Endodermal cell (in vitro differentiated cells): Measurements from ENCODE around the gene RTP2. TPM values are rescaled to one million over a fixed set of nuclear protein-coding genes. Genes with fewer than 3 reads are reported as not detected.

ENCODE experiments used
- DNase-seq: peaks from one replicate; pipeline ENCODE4 v3.0.0-alpha.2; 2017
- H3K27ac ChIP-seq: 2 replicates; pipeline ENCODE4 v1.5.1; 2013; ENCODE audit warnings: mild to moderate bottlenecking, low read depth, low read length, moderate library complexity
- H3K27me3 ChIP-seq: 2 replicates; pipeline ENCODE4 v1.6.1; 2013; ENCODE audit warnings: mild to moderate bottlenecking, low read length, moderate library complexity; ENCODE audit not compliant: insufficient read depth, control insufficient read depth, poor library complexity, severe bottlenecking
- H3K36me3 ChIP-seq: 2 replicates; pipeline ENCODE4 v1.7.0; 2013; ENCODE audit warnings: mild to moderate bottlenecking, low read length, moderate library complexity; ENCODE audit not compliant: control insufficient read depth, insufficient read depth
- H3K4me1 ChIP-seq: one replicate; pipeline ENCODE4 v1.7.0; 2013; ENCODE audit warnings: low read length; ENCODE audit not compliant: control insufficient read depth, insufficient read depth
- H3K4me3 ChIP-seq: 2 replicates; pipeline ENCODE4 v1.5.1; 2013; ENCODE audit warnings: mild to moderate bottlenecking, low read length, moderate library complexity
- H3K9ac ChIP-seq: 2 replicates; pipeline ENCODE4 v1.6.1; 2013; ENCODE audit warnings: mild to moderate bottlenecking, low read length, moderate library complexity; ENCODE audit not compliant: poor library complexity, severe bottlenecking; ENCODE audit errors: extremely low read depth
- H3K9me3 ChIP-seq: 2 replicates; pipeline ENCODE4 v1.6.1; 2013; ENCODE audit warnings: mild to moderate bottlenecking, low read length, moderate library complexity; ENCODE audit not compliant: control insufficient read depth
- H3K27ac Mint-ChIP-seq: 2 replicates; pipeline ENCODE4 v1.8.0; 2020; ENCODE audit warnings: mixed read lengths
- H3K27me3 Mint-ChIP-seq: 2 replicates; pipeline ENCODE4 v1.8.0; 2021; ENCODE audit warnings: mild to moderate bottlenecking, mixed read lengths; ENCODE audit not compliant: insufficient read depth
- H3K36me3 Mint-ChIP-seq: 2 replicates; pipeline ENCODE4 v1.8.0; 2020; ENCODE audit warnings: low read depth, mixed read lengths
- H3K4me1 Mint-ChIP-seq: 2 replicates; pipeline ENCODE4 v1.8.0; 2020; ENCODE audit warnings: mixed read lengths
- H3K4me3 Mint-ChIP-seq: 2 replicates; pipeline ENCODE4 v1.8.0; 2020; ENCODE audit warnings: mild to moderate bottlenecking, moderate library complexity, mixed read lengths
- H3K9me3 Mint-ChIP-seq: 2 replicates; pipeline ENCODE4 v1.8.0; 2020; ENCODE audit warnings: mild to moderate bottlenecking, mixed read lengths
- CTCF ChIP-seq: fragments of 200-600 bp; sonication (generic); conservative IDR thresholded peaks from 2 replicates; pipeline ENCODE4 v1.5.0; 2021; ENCODE audit warnings: antibody characterized with exemption, mild to moderate bottlenecking
- WGBS, 2 experiments: methylation state at CpG; one replicate each; pipeline versions ENCODE4 v1.1.5 to v1.1.7; 2013; ENCODE audit warnings: missing lambda C conversion rate in 2 of 2, mixed read lengths in 1 of 2; ENCODE audit not compliant: insufficient coverage in 1 of 2, insufficient read length in 1 of 2; 5-methylcytosine and 5-hydroxymethylcytosine counted together
- total RNA-seq, 2 donors: library from RNA; stranded (reverse); fragmentation: NEBNext Ultra II Directional in 1 of 2; extraction: Animal tissue kit (Norgen Biotek cat#: 25700) in 1 of 2; gene quantifications; 2 replicates in 1 of 2; 3 replicates in 1 of 2; pipeline ENCODE4 v1.2.1, GENCODE V29; 2021

RTP2 gene
- total RNA-seq, 2 donors from 2014 or later: not detected

- H3K9me3 Mint-ChIP-seq: no peaks in the 10 kb centered on the region
- peaks cover 10% of the 10 kb centered on the region for H3K27me3 Mint-ChIP-seq
- H3K27ac ChIP-seq: no peak overlapping the region
- no peak for TF ChIP-seq CTCF
- H3K27ac Mint-ChIP-seq: no peak overlapping the region
- peaks cover 13% of the 10 kb centered on the region for H3K27me3 ChIP-seq
- H3K4me3 Mint-ChIP-seq: no peak overlapping the region
- peaks cover 6% of the 10 kb centered on the region for H3K4me1 Mint-ChIP-seq
- no peaks in the 10 kb centered on the region for H3K9me3 ChIP-seq
- H3K36me3 Mint-ChIP-seq: no peaks in the 10 kb centered on the region
- DNase-seq: no peak
- no peak overlapping the region for H3K4me3 ChIP-seq
- H3K9ac ChIP-seq: no peak overlapping the region
- H3K4me1 ChIP-seq: no peaks in the 10 kb centered on the region
- H3K36me3 ChIP-seq: no peaks in the 10 kb centered on the region
Observed at GRCh38 chr3:187665010-187665409, 37.3 kb downstream of the RTP2 start.

GRCh38 chr3:187662848-187663409 is 39.4 kb downstream of the RTP2 start:
- Mint-ChIP-seq H3K27me3 (no peaks in the 10 kb centered on the region), H3K36me3 (no peaks in the 10 kb centered on the region), H3K27ac (no peak overlapping the region), H3K9me3 (no peaks in the 10 kb centered on the region), H3K4me3 (no peak overlapping the region), H3K4me1 (peaks cover under 1% of the 10 kb centered on the region)
- no peak for DNase-seq
- no peak for TF ChIP-seq CTCF
- Histone ChIP-seq H3K36me3 (no peaks in the 10 kb centered on the region), H3K9me3 (no peaks in the 10 kb centered on the region), H3K27ac (no peak overlapping the region), H3K27me3 (peaks cover 6% of the 10 kb centered on the region), H3K4me1 (no peaks in the 10 kb centered on the region), H3K9ac (no peak overlapping the region), H3K4me3 (no peak overlapping the region)
- WGBS, 2 experiments: 90 to 100% methylated on average over 3 to 5 of the region's 5 CpGs

- no peak overlapping the region for H3K9ac ChIP-seq
- Mint-ChIP-seq H3K27ac (no peak overlapping the region), H3K4me3 (no peak overlapping the region), H3K27me3 (no peaks in the 10 kb centered on the region), H3K36me3 (no peaks in the 10 kb centered on the region), H3K4me1 (no peaks in the 10 kb centered on the region), H3K9me3 (no peaks in the 10 kb centered on the region)
- H3K9me3 ChIP-seq: no peaks in the 10 kb centered on the region
- H3K4me1 ChIP-seq: no peaks in the 10 kb centered on the region
- peaks cover 6% of the 10 kb centered on the region for H3K27me3 ChIP-seq
- no peak overlapping the region for H3K27ac ChIP-seq
- TF ChIP-seq CTCF: no peak
- H3K4me3 ChIP-seq: no peak overlapping the region
- DNase-seq: no peak
- H3K36me3 ChIP-seq: no peaks in the 10 kb centered on the region
Observed at GRCh38 chr3:187661267-187661666, 41.1 kb downstream of the RTP2 start.
